Measurements from ENCODE around the gene WDR12.
"Not testable (repeated sequence)": the region's sequence is repeated elsewhere in the genome, so short reads cannot be mapped to it uniquely, and the experiment has no call there.

Gene WDR12

GRCh38 chr2:202911512-202912341, at the start of gene WDR12, which contains the start of gene CARF:
WDR12 (minus strand) TSS chr2:202911673; CDS start chr2:202911476, 197 bp downstream.
CARF (plus strand) TSS chr2:202912275; CDS start chr2:202941903, 29,628 bp downstream.
- peak; percentile 90 for DNase-seq

GRCh38 chr2:202960524-202960923, 49.1 kb upstream of the WDR12 start:
- DNase-seq: no peak

- no peak for DNase-seq
Observed at GRCh38 chr2:202950592-202950991, 39.1 kb upstream of the WDR12 start.

- DNase-seq: not testable (repeated sequence)
Observed at GRCh38 chr2:202949333-202949732, 37.9 kb upstream of the WDR12 start.

GRCh38 chr2:202945497-202945896, 34.0 kb upstream of the WDR12 start:
- DNase-seq: no peak

- no peak for DNase-seq
Observed at GRCh38 chr2:202944816-202945215, 33.3 kb upstream of the WDR12 start.

- no peak for DNase-seq
Observed at GRCh38 chr2:202944408-202944807, 32.9 kb upstream of the WDR12 start.

GRCh38 chr2:202941771-202942170, 30.3 kb upstream of the WDR12 start:
- DNase-seq: no peak

GRCh38 chr2:202938960-202939359, 27.5 kb upstream of the WDR12 start:
- no peak for DNase-seq

GRCh38 chr2:202934456-202934855, 23.0 kb upstream of the WDR12 start:
- no peak for DNase-seq

GRCh38 chr2:202933958-202934357, 22.5 kb upstream of the WDR12 start:
- DNase-seq: no peak

GRCh38 chr2:202933139-202933510, 21.7 kb upstream of the WDR12 start:
- DNase-seq: no peak

GRCh38 chr2:202932425-202933138, 21.1 kb upstream of the WDR12 start:
- DNase-seq: no peak

GRCh38 chr2:202918860-202919259, 7.4 kb upstream of the WDR12 start:
- DNase-seq: no peak

GRCh38 chr2:202912342-202913201, 1.1 kb upstream of the WDR12 start:
- peak; percentile 10 for DNase-seq

- no peak for DNase-seq
Observed at GRCh38 chr2:202911203-202911511, 316 bp downstream of the WDR12 start.

- DNase-seq: no peak
Observed at GRCh38 chr2:202910698-202911097, 775 bp downstream of the WDR12 start.

- DNase-seq: not testable (repeated sequence)
Observed at GRCh38 chr2:202910250-202910649, 1.2 kb downstream of the WDR12 start.

GRCh38 chr2:202909394-202910192, 1.9 kb downstream of the WDR12 start:
- DNase-seq: no peak

GRCh38 chr2:202908186-202908585, 3.3 kb downstream of the WDR12 start:
- DNase-seq: no peak

GRCh38 chr2:202905507-202905906, 6.0 kb downstream of the WDR12 start:
- DNase-seq: not testable (repeated sequence)

GRCh38 chr2:202885190-202885589, 26.3 kb downstream of the WDR12 start:
- no peak for DNase-seq
